Mucosa of descending colon (tissue), 3 donors: ENCODE results near the gene TBX1. TPM values are rescaled to one million over a fixed set of nuclear protein-coding genes. Genes with fewer than 3 reads are reported as not detected.

ENCODE experiments used
- ATAC-seq: fragments of 200-7000 bp; cut with Tn5 transposase; one replicate; pipeline ENCODE4 v1.9.1; 2020; ENCODE audit warnings: mild to moderate bottlenecking, moderate library complexity
- DNase-seq, 3 donors: peaks; one replicate each; pipeline ENCODE4 v3.0.0-alpha.2; 2020
- H3K36me3 ChIP-seq: fragments of 200-600 bp; one replicate; pipeline ENCODE4 v1.8.0; 2021; ENCODE audit warnings: low read depth, mild to moderate bottlenecking
- H3K4me1 ChIP-seq: fragments of 200-600 bp; one replicate; pipeline ENCODE4 v1.8.0; 2021; ENCODE audit warnings: low read depth, mild to moderate bottlenecking
- H3K4me3 ChIP-seq: fragments of 200-600 bp; one replicate; pipeline ENCODE4 v1.8.0; 2021; ENCODE audit warnings: mild to moderate bottlenecking
- H3K9me3 ChIP-seq: fragments of 200-600 bp; one replicate; pipeline ENCODE4 v1.8.0; 2021; ENCODE audit warnings: mild to moderate bottlenecking
- intact Hi-C, 2 donors: fragments of 100-400 bp; cut with DNase I in 1 of 2; cut with micrococcal nuclease in 1 of 2; formaldehyde crosslinking; loops; one replicate each; pipeline versions ENCODE4 v1.11.0 to v1.11.1; 2022; cut with DNase I, micrococcal nuclease
- total RNA-seq, 3 donors: library from RNA; stranded (reverse); fragmentation: NEBNext Ultra II Directional in 2 of 3; extraction: Animal tissue kit (Norgen Biotek cat#: 25700) in 2 of 3; gene quantifications; one replicate each; pipeline versions ENCODE4 v1.2.1 to v1.2.4, GENCODE V29; 2021 to 2023
- TF ChIP-seq, protein P1 (sequence below): fragments of 200-600 bp; IDR thresholded peaks from one replicate; pipeline ENCODE4 v1.8.0; 2022; ENCODE audit warnings: antibody characterized with exemption, mild to moderate bottlenecking
- donor health status: DM: no; HTN: no; CAD: no; lungs with moderate emphysema.
- donor health status: DM: no; HTN: no; CAD: no.
- donor health status: DM: no; HTN: yes; CAD: no.

The TBX1 gene
- total RNA-seq, 3 donors from 2014 or later: 0.90 to 4.1 (median 2.9) TPM

DNA sequence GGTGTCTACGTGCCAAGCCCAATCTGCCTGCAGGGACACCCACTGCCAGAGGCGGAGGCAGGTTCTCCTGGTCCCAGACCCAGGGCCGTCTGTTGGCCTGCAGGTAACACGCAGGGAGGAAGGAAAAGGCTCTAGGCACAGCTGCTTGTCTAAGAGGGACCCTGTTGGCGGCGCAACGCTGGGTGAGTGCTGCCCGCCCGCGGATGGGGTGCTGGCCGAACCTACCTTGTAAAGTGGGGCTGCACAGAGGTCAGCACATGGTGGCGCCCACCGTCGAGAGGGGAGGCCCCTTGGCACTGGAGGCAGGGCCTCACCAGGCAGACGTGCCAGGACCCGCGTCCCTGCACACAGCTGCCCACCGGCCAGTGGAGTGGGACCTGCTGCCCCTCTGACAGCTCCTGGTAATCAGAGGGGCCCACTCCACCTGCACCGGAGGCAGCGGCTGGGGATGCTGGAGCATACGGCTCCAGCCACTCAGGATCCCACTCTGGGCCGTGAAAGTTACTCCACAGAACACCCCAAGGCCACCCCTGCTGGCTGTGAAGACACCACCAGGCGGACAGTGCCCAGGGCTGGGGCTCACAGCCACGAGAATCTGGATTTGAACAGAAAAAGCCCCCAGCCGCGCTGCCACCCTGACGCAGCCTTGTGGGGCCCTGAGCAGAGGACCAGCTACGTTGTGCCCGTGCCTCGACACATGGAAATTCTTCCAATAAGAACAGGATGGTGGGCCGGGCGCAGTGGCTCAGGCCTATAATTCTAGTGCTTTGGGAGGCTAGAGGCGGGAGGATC is 24.0 kb downstream of the TBX1 start:
- TF ChIP-seq, protein P1, sequence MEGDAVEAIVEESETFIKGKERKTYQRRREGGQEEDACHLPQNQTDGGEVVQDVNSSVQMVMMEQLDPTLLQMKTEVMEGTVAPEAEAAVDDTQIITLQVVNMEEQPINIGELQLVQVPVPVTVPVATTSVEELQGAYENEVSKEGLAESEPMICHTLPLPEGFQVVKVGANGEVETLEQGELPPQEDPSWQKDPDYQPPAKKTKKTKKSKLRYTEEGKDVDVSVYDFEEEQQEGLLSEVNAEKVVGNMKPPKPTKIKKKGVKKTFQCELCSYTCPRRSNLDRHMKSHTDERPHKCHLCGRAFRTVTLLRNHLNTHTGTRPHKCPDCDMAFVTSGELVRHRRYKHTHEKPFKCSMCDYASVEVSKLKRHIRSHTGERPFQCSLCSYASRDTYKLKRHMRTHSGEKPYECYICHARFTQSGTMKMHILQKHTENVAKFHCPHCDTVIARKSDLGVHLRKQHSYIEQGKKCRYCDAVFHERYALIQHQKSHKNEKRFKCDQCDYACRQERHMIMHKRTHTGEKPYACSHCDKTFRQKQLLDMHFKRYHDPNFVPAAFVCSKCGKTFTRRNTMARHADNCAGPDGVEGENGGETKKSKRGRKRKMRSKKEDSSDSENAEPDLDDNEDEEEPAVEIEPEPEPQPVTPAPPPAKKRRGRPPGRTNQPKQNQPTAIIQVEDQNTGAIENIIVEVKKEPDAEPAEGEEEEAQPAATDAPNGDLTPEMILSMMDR: no peak
- ATAC-seq (no peak), DNase-seq (peak in 1 of 3 donors; percentile 29)
- Histone ChIP-seq H3K9me3 (no peaks in the 10 kb centered on the region), H3K36me3 (no peaks in the 10 kb centered on the region), H3K4me3 (no peak overlapping the region), H3K4me1 (no peaks in the 10 kb centered on the region)
- intact Hi-C loops: no loop called here

DNA sequence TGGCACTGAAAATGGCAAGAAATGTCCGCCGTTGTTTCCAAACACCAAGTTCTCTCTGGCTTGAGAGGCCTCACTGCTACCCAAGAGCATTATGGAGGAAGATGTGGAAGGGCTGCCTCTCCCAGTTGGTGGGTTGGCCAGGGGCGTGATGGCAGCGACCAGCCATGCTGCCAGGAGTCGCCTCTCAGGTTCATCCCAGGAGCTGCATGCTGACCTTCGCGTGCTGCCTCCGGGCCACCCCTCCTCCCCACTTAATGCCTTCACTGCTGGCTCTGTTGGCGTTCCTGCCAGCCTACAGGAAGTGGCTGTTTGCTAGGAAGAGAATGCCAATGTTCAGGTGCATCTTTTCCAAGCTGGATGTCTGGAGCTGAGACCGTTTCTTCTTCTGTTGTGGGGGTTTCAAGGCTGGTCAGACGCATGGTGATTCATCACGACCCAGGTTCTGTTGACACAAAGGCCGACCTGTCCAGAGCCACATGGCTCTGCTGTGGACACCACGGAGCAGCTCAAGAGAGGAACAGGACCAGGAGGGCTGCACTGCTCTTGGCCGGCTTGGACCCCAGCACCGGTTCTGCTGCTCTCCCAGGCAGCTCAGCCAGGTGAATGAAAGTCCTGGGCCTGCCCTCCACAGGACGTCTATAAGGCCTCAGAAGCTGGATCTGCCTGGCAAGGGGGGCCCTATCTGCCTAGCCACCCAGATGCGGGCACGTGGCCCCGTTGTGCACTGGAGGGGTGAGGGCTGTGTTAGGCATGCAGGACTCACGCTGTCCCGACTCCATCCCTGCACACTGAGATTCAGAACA is 25.1 kb downstream of the TBX1 start:
- intact Hi-C loops: no loop called here
- ATAC-seq: no peak
- TF ChIP-seq, protein P1: no peak
- no peaks in the 10 kb centered on the region for H3K9me3 ChIP-seq
- no peaks in the 10 kb centered on the region for H3K36me3 ChIP-seq
- H3K4me1 ChIP-seq: no peaks in the 10 kb centered on the region
- DNase-seq: no peak
- H3K4me3 ChIP-seq: no peak overlapping the region

DNA sequence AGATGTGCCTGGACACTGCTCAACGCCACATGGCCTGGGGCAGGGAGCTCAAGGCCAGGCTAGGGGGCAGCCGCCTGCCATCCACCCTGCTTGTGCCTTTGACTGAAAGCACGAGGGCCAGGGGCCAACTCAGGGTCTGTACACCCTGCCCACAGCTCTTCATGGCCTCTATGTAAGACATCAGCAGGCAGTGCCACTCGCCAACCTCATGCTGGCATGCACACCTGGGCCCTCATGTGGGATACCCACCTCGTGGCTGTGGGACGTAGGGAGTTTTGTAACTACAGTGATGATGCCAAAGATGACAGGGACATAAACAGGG is 25.6 kb downstream of the TBX1 start:
- intact Hi-C loops: no loop called here
- TF ChIP-seq, protein P1: no peak
- ATAC-seq (no peak), DNase-seq (peak in 1 of 3 donors; percentile 28)
- H3K4me3 ChIP-seq: no peak overlapping the region
- H3K36me3 ChIP-seq: no peaks in the 10 kb centered on the region
- no peaks in the 10 kb centered on the region for H3K4me1 ChIP-seq
- H3K9me3 ChIP-seq: no peaks in the 10 kb centered on the region

DNA sequence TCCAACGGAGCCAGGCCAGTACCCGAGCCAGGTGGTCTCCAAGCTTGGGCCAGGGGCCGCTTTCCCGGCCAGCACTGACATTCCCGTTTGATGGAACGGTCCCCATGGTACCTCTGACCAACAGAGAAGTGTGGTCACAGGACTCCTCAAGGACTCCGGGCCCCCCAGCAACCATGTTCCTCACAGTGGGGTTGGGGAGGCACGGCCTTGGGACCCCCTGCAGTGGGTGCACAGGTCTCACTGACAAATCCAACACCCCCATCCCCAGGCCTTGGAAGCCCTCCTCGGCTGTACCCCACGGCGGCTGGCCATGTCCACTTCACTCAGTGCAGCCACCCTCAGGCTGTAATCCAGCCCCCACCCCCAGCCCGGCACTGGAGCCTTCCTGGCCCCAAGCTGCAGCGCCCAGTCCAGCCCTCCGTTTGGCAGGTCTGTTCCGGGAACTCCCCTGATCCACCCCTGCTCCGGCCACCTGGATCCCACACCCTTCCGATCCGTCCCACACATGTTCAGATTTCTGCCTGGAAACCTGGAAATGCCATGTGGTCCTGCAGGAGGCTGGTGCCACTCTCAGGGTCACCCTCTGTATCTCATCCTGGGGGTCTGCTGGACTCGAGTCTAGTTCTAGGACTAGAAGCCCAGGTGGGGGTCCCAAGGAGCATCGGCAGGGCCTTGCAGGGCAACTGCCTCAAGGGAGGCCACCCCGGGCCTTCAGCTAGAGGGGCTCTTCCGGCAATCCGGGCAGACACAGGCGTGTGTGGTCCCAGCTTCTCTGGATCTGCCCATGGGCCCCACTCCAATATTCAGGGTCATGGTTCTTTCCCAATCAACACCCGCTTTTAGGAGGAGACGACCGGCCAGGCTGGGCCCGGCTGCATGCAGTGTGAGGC is 26.6 kb downstream of the TBX1 start:
- TF ChIP-seq, protein P1: no peak
- ATAC-seq: no peak
- DNase-seq: peak in 1 of 3 donors; percentile 38
- no peaks in the 10 kb centered on the region for H3K9me3 ChIP-seq
- intact Hi-C loops: no loop called here
- H3K4me1 ChIP-seq: no peaks in the 10 kb centered on the region
- H3K36me3 ChIP-seq: no peaks in the 10 kb centered on the region
- no peak overlapping the region for H3K4me3 ChIP-seq

DNA sequence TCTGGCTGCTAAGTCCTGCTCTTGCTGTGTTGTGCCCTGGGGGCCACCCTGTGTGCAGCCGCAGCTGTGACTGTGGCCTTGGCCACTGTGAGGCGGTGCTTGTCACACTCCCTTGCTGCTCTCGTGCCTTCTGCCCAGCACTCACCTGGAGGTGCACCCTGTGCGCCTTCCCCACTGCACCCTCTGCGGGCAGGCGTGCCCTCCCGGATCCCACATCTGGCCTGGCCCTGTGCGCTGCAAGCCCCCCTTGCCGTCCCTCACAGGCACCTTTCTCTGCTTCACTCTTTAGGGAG is 27.2 kb downstream of the TBX1 start:
- intact Hi-C loops: no loop called here
- H3K4me1 ChIP-seq: no peaks in the 10 kb centered on the region
- ATAC-seq (no peak), DNase-seq (no peak)
- H3K36me3 ChIP-seq: no peaks in the 10 kb centered on the region
- TF ChIP-seq, protein P1: no peak
- no peaks in the 10 kb centered on the region for H3K9me3 ChIP-seq
- no peak overlapping the region for H3K4me3 ChIP-seq
